K562 (cell line): ENCODE results near the gene PLEKHM1.

ENCODE experiments used
- BRF1 ChIP-seq: IDR thresholded peaks from 3 replicates; pipeline ENCODE4 v1.6.1; 2011; ENCODE audit warnings: borderline replicate concordance, mild to moderate bottlenecking; ENCODE audit not compliant: insufficient read length; ENCODE audit errors: extremely low read depth
- FOXJ3 ChIP-seq: sonication (generic); formaldehyde crosslinking; IDR thresholded peaks from 2 replicates; pipeline ENCODE4 v1.4.0; 2020; ENCODE audit warnings: mild to moderate bottlenecking, missing genetic modification reagents
- ILK ChIP-seq: fragments of 450-650 bp; IDR thresholded peaks from 2 replicates; pipeline ENCODE4 v1.6.1; 2016; ENCODE audit warnings: missing genetic modification characterization, low read depth, mild to moderate bottlenecking, missing compliant biosample characterization, moderate library complexity, borderline replicate concordance
- NFE2 ChIP-seq: IDR thresholded peaks from 2 replicates; pipeline ENCODE4 v1.6.1; 2014; ENCODE audit warnings: antibody characterized with exemption, low read depth
- POLR2A ChIP-seq: fragments of 450-650 bp; conservative IDR thresholded peaks from 2 replicates; pipeline ENCODE4 v1.6.1; 2016
- POLR2AphosphoS2 ChIP-seq: IDR thresholded peaks from 2 replicates; pipeline ENCODE4 v1.6.1; 2012; ENCODE audit warnings: low read length, improper control_type of control experiment
- POLR2AphosphoS5 ChIP-seq: IDR thresholded peaks from 2 replicates; pipeline ENCODE4 v1.6.1; 2011; ENCODE audit warnings: mild to moderate bottlenecking, low read depth, low read length, moderate library complexity; ENCODE audit not compliant: control insufficient read depth, insufficient read depth
- PRPF4 ChIP-seq: fragments of 200-400 bp; formaldehyde crosslinking; IDR thresholded peaks from one replicate; pipeline ENCODE4 v1.6.1; 2017; ENCODE audit warnings: low read length, low read depth, mild to moderate bottlenecking; ENCODE audit not compliant: insufficient read depth, poor library complexity, severe bottlenecking
- SMAD3 ChIP-seq: fragments of 450-650 bp; formaldehyde crosslinking; conservative IDR thresholded peaks from 2 replicates; pipeline ENCODE4 v1.4.0; 2020; ENCODE audit warnings: mild to moderate bottlenecking
- SP2 ChIP-seq: IDR thresholded peaks from 2 replicates; pipeline ENCODE4 v1.6.1; 2011; ENCODE audit warnings: mild to moderate bottlenecking, low read depth, low read length, moderate library complexity; ENCODE audit not compliant: poor library complexity, severe bottlenecking; ENCODE audit errors: extremely low read depth
- ZNF174 ChIP-seq: fragments of 250-450 bp; sonication (Bioruptor Pico); IDR thresholded peaks from 2 replicates; pipeline ENCODE4 v1.4.0; 2020; ENCODE audit warnings: mild to moderate bottlenecking
- TF ChIP-seq, protein P1 (sequence below), 3 experiments: IDR thresholded peaks in 2 of 3; conservative IDR thresholded peaks in 1 of 3; 2 replicates each; pipeline ENCODE4 v1.5.1; 2011 to 2012; ENCODE audit warnings: low read length in 3 of 3, mild to moderate bottlenecking in 3 of 3, control low read depth in 2 of 3, improper control_type of control experiment in 1 of 3, inconsistent platforms in 1 of 3, low read depth in 1 of 3, mixed read lengths in 1 of 3, moderate library complexity in 1 of 3; ENCODE audit not compliant: insufficient read depth in 2 of 3
- TF ChIP-seq, protein P2 (sequence below): fragments of 450-650 bp; conservative IDR thresholded peaks from 2 replicates; pipeline ENCODE4 v1.6.1; 2016; ENCODE audit warnings: missing genetic modification characterization, low read depth, mild to moderate bottlenecking, missing compliant biosample characterization, moderate library complexity

DNA sequence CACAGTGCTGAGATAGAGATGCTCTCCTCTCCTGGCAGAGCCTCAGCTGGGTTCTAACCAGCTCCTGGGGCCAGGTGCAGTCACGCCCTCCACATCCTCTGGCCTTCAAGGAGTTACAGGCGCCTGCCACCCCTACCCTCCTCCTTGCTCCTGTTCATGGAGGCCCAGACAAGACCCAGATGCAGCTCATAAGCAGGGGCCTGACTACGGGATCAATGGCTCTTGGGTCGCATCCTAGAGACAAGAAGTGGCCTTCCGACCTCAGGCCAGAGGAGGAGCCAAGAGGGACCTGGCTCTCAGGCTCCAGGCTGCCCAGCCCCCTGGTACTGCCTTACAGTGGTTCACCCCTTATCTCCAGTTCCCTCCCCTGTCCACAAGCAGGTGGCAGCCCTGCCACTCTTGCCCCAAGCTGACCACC, 80.9 kb downstream of the PLEKHM1 start:
- TF ChIP-seq ZNF174: no peak
- TF ChIP-seq, protein P1, sequence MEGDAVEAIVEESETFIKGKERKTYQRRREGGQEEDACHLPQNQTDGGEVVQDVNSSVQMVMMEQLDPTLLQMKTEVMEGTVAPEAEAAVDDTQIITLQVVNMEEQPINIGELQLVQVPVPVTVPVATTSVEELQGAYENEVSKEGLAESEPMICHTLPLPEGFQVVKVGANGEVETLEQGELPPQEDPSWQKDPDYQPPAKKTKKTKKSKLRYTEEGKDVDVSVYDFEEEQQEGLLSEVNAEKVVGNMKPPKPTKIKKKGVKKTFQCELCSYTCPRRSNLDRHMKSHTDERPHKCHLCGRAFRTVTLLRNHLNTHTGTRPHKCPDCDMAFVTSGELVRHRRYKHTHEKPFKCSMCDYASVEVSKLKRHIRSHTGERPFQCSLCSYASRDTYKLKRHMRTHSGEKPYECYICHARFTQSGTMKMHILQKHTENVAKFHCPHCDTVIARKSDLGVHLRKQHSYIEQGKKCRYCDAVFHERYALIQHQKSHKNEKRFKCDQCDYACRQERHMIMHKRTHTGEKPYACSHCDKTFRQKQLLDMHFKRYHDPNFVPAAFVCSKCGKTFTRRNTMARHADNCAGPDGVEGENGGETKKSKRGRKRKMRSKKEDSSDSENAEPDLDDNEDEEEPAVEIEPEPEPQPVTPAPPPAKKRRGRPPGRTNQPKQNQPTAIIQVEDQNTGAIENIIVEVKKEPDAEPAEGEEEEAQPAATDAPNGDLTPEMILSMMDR (IDR thresholded peaks at IDR 0.05 in 2 of 3, conservative IDR thresholded peaks at IDR 0.05 in 1 of 3; ENCODE audit: insufficient read depth in 2 of 3, low read depth in 1 of 3, low read length in 3 of 3): no peak
- TF ChIP-seq POLR2A: no peak
- TF ChIP-seq PRPF4: no peak
- TF ChIP-seq BRF1: no peak
- TF ChIP-seq ILK (tag): no peak
- no peak for TF ChIP-seq FOXJ3
- TF ChIP-seq POLR2AphosphoS2: no peak
- no peak for TF ChIP-seq SP2
- TF ChIP-seq POLR2AphosphoS5: no peak
- TF ChIP-seq NFE2: no peak
- no peak for TF ChIP-seq SMAD3
- TF ChIP-seq, protein P2, sequence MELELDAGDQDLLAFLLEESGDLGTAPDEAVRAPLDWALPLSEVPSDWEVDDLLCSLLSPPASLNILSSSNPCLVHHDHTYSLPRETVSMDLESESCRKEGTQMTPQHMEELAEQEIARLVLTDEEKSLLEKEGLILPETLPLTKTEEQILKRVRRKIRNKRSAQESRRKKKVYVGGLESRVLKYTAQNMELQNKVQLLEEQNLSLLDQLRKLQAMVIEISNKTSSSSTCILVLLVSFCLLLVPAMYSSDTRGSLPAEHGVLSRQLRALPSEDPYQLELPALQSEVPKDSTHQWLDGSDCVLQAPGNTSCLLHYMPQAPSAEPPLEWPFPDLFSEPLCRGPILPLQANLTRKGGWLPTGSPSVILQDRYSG (tag): no peak
